Measurements from ENCODE around the gene MRPS14. TPM values are rescaled to one million over a fixed set of nuclear protein-coding genes. Genes with fewer than 3 reads are reported as not detected.

Gene MRPS14
- total and polyA plus RNA-seq, 9 of the 15 experiments (the other 6 are each of a cell fraction or from before 2014, with no cell fraction given) = 38.1 to 231 (median 54.9) TPM

DNA sequence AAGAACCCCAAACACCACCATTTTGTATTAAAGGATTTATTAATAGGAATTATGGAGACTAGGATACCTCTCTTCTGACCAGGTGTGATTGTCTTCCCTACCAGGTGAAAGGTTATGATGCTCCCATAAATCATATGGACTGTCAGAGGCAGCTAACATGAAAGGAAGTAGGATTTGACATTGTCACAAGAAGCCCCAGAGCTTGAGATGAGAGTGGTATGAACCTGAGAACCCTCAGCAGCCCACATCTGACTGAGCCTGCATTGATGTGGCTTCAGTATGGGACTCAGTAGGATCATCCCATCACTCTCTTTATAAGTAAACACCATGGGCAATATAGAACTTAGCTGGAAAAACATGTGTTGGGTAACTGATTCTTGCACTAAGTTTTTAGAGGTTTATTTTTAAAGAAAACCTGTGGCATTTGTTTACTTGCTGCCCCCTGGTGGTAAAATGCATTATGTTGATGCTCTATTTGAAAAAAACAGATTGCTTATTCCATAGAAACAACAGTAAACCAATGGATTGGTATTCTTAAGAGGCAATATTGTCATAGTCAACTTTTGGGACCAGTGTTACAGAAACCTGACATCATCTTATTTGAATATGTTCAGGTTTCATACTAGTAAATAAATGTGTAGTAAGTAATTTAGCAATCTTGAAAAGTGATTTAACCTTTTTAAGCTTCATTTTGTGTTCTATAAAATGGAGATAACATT lies 40.1 kb downstream of the MRPS14 start (continued):
- TF ChIP-seq CBX3 (IDR thresholded peaks at IDR 0.05; ENCODE audit: borderline replicate concordance in 1 of 2, low read length in 2 of 2) (peak in 1 of 2 experiments; percentile 56; a peak in 1 of 3 replicates), GATAD2B (IDR thresholded peaks at IDR 0.05; ENCODE audit: borderline replicate concordance) (0 out of 2 replicates have a peak, but pooled peaks have one; percentile 35), POLR2AphosphoS2 (IDR thresholded peaks at IDR 0.05; ENCODE audit: low read length) (no peak), PRPF4 (IDR thresholded peaks at IDR 0.05; ENCODE audit: insufficient read depth, low read depth, low read length, poor library complexity, severe bottlenecking) (no peak), ASH1L (IDR thresholded peaks at IDR 0.05; ENCODE audit: borderline replicate concordance, low read depth, partially characterized antibody) (no peak), U2AF2 (optimal IDR thresholded peaks at IDR 0.05; ENCODE audit: low read depth, low read length) (no peak), ZNF445 (CRISPR knock-in tag; IDR thresholded peaks at IDR 0.05; ENCODE audit: low read depth) (no peak), RBM25 (IDR thresholded peaks at IDR 0.05; ENCODE audit: low read depth, low read length, severe bottlenecking) (peak; percentile 6), ZNF785 (CRISPR knock-in tag; IDR thresholded peaks at IDR 0.05) (no peak), HCFC1 (IDR thresholded peaks at IDR 0.05; ENCODE audit: low read depth, low read length) (no peak), ZBTB1 (CRISPR knock-in tag; IDR thresholded peaks at IDR 0.05; ENCODE audit: borderline replicate concordance, low read depth) (no peak), ZNF561 (CRISPR knock-in tag; conservative IDR thresholded peaks at IDR 0.05) (no peak), ILF3 (IDR thresholded peaks at IDR 0.05; ENCODE audit: borderline replicate concordance) (no peak), KLF10 (CRISPR knock-in tag; IDR thresholded peaks at IDR 0.05) (no peak)
- TF ChIP-seq, protein P1, sequence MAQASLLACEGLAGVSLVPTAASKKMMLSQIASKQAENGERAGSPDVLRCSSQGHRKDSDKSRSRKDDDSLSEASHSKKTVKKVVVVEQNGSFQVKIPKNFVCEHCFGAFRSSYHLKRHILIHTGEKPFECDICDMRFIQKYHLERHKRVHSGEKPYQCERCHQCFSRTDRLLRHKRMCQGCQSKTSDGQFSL (CRISPR knock-in tag; IDR thresholded peaks at IDR 0.05) = no peak
- TF ChIP-seq, protein P1 (tag; IDR thresholded peaks at IDR 0.05) = no peak
- TF ChIP-seq, protein P2, sequence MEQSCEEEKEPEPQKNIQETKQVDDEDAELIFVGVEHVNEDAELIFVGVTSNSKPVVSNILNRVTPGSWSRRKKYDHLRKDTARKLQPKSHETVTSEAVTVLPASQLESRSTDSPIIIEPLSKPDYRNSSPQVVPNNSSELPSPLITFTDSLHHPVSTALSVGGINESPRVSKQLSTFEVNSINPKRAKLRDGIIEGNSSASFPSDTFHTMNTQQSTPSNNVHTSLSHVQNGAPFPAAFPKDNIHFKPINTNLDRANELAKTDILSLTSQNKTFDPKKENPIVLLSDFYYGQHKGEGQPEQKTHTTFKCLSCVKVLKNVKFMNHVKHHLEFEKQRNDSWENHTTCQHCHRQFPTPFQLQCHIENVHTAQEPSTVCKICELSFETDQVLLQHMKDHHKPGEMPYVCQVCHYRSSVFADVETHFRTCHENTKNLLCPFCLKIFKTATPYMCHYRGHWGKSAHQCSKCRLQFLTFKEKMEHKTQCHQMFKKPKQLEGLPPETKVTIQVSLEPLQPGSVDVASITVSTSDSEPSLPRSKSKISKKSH (CRISPR knock-in tag; IDR thresholded peaks at IDR 0.05) = no peak
- TF ChIP-seq, protein P3, sequence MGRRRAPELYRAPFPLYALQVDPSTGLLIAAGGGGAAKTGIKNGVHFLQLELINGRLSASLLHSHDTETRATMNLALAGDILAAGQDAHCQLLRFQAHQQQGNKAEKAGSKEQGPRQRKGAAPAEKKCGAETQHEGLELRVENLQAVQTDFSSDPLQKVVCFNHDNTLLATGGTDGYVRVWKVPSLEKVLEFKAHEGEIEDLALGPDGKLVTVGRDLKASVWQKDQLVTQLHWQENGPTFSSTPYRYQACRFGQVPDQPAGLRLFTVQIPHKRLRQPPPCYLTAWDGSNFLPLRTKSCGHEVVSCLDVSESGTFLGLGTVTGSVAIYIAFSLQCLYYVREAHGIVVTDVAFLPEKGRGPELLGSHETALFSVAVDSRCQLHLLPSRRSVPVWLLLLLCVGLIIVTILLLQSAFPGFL (CRISPR knock-in tag; IDR thresholded peaks at IDR 0.05) = 0 out of 2 replicates have a peak, but pooled peaks have one; percentile 26
- TF ChIP-seq, protein P4, sequence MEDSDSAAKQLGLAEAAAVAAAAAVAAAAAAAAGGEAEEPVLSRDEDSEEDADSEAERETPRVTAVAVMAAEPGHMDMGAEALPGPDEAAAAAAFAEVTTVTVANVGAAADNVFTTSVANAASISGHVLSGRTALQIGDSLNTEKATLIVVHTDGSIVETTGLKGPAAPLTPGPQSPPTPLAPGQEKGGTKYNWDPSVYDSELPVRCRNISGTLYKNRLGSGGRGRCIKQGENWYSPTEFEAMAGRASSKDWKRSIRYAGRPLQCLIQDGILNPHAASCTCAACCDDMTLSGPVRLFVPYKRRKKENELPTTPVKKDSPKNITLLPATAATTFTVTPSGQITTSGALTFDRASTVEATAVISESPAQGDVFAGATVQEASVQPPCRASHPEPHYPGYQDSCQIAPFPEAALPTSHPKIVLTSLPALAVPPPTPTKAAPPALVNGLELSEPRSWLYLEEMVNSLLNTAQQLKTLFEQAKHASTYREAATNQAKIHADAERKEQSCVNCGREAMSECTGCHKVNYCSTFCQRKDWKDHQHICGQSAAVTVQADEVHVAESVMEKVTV (CRISPR knock-in tag; IDR thresholded peaks at IDR 0.05) = peak; percentile 68
- TF ChIP-seq, protein P5, sequence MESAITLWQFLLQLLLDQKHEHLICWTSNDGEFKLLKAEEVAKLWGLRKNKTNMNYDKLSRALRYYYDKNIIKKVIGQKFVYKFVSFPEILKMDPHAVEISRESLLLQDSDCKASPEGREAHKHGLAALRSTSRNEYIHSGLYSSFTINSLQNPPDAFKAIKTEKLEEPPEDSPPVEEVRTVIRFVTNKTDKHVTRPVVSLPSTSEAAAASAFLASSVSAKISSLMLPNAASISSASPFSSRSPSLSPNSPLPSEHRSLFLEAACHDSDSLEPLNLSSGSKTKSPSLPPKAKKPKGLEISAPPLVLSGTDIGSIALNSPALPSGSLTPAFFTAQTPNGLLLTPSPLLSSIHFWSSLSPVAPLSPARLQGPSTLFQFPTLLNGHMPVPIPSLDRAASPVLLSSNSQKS (CRISPR knock-in tag; IDR thresholded peaks at IDR 0.05) = no peak
- TF ChIP-seq, protein P6, sequence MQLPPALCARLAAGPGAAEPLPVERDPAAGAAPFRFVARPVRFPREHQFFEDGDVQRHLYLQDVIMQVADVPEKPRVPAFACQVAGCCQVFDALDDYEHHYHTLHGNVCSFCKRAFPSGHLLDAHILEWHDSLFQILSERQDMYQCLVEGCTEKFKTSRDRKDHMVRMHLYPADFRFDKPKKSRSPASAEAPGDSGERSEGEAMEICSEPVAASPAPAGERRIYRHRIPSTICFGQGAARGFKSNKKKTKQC (CRISPR knock-in tag; IDR thresholded peaks at IDR 0.05) = no peak

All from K562 (cell line).